Measurements from ENCODE around the gene FBN1.
A peak's percentile ranks its signal among the peaks of the same experiment; 100 is the strongest.

DNA sequence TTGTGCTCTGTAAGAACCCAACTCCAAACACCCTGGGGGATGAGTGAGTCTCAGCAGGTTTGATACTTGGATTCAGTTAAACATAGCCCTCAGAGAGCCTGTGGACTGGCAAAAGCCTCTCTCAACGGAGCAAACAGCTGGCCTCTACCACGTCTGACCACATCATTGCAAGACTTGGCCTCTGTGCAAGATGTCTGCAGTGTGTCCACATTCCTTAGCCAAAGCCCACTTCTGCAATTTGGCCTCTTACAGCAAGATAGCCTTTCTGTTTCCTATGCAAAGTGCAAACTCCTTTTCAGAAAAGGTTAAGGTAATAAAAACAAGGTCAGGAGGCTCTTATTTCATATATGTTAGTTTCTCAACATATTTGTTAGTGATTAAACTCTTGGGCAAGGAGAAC, 27.9 kb downstream of the FBN1 start:
- TF ChIP-seq, protein P1, sequence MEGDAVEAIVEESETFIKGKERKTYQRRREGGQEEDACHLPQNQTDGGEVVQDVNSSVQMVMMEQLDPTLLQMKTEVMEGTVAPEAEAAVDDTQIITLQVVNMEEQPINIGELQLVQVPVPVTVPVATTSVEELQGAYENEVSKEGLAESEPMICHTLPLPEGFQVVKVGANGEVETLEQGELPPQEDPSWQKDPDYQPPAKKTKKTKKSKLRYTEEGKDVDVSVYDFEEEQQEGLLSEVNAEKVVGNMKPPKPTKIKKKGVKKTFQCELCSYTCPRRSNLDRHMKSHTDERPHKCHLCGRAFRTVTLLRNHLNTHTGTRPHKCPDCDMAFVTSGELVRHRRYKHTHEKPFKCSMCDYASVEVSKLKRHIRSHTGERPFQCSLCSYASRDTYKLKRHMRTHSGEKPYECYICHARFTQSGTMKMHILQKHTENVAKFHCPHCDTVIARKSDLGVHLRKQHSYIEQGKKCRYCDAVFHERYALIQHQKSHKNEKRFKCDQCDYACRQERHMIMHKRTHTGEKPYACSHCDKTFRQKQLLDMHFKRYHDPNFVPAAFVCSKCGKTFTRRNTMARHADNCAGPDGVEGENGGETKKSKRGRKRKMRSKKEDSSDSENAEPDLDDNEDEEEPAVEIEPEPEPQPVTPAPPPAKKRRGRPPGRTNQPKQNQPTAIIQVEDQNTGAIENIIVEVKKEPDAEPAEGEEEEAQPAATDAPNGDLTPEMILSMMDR (IDR thresholded peaks at IDR 0.05), result no peak
- TF ChIP-seq POLR2AphosphoS5 (IDR thresholded peaks at IDR 0.05) (peak in 1 of 3 donors; percentile 65), POLR2A (IDR thresholded peaks at IDR 0.05) (no peak)
